ENCODE measurements around the gene USP40.

Gene USP40

DNA sequence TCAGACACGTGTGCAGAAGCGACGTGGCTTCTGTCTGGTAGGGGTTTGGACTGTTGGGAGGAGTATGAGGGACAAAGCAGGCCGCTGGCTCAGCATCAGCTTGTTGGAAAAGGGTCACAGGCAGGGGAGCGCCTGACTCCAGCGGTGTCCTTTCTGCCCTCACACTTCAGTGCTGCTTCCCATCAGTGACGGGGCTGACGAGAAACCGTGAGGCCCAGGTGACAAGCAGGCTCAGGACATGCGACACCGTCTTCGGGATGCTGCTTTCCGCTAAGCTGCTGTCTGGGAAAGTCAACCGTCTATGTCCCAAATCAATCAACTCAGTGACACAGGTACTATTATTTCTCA, 90.5 kb downstream of the USP40 start:
- no peak for DNase-seq (ENCODE audit: low read depth in 2 of 2)

DNA sequence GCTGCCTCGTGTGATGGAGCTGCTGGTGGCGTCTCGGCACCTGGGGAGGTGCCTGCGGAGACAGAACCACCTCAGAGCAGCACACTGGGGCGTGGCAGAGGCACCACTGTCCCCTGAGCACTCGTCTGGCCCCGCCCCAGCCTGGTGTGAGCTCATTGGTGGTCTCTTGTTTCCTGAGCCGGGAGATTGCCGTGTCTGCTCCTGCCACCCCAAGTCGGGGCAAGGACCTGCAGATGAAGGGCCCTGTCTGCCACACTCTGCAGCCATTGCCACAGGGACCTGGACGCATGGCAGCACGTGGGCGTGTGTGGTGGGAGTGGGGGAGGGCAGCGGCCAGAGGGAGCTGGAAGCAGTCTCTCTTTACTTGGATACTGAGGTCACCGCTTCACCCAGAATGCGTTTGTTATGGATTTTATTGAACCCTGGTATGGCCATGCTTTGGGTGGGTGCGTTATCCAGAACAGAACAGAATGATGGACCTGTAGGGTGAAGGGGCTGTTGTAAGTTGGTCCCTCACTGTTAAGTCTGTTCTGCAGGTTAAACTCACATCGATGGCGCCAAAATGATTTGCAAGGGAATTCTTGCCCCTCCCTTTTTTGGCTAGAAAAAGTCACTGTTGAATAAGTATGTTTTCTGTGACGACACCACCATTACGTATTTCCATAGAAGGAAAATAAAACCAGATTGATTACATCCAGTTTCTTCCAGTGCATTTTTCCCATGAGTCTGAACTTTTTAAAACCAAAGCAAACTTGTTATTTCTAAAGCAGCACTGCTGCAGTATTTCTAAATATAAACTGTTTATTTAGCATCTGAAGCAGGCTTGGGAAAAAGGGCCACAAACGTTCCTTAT, 92.0 kb downstream of the USP40 start:
- no peak for DNase-seq (ENCODE audit: low read depth in 2 of 2)

DNA sequence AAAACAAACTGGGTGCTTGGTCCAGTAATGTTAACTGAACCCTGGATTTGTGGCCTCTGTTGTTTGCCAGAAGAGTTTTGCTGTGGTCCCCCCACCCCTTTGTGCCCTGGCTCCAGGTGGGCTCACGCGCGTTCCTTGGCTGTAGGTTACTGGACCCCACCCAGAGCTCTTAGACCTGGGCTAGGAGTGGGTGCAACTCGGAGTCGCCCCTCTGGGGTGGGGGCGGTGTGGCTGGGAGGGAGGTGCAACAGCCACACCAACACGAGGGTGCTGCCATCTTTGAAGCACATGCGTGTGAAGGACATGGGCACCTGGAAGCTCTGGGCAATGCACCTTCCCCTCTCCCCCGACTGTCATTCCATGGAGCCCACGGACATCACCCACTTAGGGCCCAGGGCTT, 92.7 kb downstream of the USP40 start:
- DNase-seq (ENCODE audit: low read depth in 2 of 2), result no peak

DNA sequence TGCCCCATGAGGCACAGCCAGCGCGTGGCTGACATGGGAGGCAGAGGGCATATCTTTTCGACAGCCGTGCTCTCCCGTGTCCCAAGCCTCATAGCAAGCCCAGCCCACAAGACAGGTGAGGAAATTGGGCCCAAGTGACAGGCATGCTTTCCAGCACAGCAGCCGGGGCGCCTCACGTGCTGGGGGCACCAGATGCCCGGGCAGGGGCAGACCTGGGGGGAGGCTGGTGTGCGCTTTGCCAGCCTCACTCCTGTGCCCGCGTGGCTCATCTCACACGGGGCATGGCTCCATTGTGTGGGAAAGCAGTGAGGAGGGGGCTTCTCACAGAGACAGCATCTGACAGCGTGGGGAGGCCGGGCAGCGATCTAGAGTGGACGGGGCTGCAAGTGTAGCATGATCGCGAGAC, 93.2 kb downstream of the USP40 start:
- DNase-seq (ENCODE audit: low read depth in 2 of 2), result no peak

DNA sequence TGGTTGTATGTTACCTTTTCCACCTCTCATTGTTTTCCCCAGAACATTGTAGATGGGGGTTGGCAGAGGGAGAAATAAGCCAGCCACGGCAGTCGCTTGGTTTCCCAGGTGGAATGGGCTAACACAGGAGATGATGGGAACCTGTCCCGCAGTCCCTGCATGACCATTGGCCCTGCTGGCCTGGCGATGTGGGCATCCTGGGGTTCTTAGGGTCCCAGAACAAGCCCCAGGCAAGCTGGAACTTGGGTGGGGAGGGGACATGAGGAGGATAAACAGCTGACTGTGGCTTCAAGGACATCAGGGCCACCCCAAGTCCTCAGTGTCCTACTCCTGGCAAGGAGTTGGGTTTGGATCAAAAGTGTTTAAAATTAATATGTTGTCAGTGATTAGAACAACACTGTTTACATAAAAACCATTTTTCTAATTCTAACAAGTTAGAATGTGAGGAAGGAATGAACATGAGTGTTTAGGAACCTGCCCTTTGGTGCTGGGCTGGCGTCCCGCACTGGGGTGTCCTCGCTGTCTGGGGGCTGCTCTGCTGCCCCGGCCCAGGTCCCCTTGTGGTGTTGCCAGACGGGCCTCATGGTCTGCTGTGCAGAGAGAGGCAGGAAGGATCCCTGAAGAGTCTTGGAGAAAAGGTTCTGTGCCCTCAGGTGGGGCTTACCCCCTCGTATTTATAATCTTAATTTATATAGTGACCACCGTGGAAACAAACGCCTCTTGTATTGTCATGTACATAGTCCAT, 95.1 kb downstream of the USP40 start:
- DNase-seq (ENCODE audit: low read depth in 2 of 2), result no peak

DNA sequence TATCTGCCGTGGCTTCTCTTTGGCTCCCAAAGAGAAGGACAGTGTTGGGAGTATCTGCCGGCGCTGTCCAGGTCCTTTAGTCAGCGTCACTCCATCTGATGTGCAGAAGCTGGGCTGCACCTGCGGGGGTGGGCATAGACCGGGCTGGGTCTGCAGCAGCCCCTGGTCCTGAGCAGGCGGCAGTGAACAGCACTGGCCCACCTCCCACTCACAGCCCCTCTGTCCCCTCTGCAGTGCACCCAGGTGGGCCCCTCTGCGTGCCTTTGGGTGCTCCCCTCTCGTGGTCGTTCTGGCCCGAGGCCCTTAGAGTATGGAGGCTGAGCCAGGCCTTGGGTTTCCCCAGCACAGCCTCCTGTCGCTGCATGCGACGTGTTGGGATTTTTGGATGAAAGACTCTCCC, 95.7 kb downstream of the USP40 start:
- DNase-seq (ENCODE audit: low read depth in 2 of 2), result no peak

DNA sequence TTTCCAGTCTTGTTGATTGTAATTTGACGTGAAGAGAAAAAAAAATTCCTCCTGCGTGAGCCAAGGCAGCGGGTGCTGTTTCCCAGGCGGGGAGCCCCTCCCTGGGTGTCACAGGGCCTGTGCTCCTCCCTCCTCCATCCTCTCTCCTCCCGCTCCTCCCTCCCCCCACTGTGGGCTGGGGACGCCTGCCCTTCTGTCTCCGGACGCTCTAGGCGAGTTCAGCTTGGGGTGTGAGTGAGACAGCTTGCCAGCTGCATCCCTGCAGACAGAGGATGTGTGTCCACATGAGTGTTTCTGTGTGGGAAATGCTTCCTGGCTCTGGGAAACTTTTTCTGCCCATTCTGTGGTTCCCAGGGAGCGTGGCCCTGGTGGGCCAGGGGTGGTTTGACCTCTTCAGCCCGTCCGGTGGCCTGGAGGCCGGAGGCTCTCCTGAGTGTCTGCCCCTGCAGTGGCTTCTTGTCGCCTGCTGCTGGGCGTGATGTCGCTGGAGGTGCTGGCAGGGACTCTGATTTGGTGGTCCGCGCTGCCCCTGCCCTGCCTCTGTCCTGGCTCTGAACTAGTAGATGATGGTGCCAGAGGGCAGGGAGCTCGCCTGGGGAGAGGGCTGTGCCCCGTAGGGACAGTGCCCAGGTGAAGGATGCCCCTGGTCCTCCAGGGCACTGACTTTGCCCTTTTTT, 96.4 kb downstream of the USP40 start:
- no peak for DNase-seq (ENCODE audit: low read depth in 2 of 2)

DNA sequence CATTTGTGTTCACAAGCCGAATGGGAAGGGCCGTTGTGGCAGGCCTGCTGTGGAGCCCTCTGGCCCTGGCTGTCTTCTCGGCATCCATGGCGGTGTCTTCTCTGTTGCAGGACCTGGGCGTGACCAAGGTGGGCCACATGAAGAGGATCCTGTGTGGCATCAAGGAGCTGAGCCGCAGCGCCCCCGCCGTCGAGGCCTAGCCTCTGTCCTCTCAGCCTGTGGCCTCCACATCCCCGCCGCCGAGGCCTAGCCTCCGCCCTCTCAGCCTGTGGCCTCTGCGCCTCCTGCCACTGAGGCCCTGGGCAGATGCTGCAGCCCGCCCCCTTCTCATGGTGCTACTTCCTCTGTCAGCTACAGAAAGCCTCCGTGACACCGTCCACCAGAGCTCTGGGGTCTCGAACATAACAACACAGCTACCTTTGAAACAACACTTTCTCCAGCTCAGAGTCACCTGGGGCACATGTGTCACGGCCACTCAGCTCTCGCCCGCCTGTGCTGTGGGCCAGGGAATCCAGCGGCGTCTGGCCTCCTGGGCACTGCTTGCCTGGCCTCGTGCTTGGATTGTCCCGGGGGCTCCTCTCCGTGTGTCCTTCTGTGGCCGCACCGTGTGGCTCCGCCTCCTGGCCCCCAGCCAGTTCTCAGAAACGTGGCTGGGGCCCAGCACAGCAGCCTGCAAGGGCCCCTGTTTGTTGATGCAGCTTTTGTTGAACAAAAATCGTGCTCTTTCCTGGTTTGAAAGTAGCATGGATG, 97.1 kb downstream of the USP40 start:
- no peak for DNase-seq (ENCODE audit: low read depth in 2 of 2)

DNA sequence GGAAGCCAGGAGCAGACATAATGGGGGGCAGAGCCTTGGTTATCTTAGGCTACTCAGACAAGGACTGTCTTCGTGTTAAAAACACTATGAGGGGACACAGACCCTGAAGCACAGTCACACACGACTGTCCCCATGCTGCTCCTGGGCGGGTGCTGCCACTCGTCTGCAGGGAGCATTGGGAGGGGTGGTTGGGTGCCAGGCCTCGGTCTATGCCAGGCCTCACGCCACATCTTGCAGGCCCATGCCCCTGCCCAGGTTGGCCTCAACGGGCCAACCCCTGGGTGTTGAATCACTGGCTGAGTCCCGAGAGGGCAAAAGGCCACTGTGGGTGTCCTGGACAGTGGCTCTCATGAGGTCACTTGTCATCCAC, 97.9 kb downstream of the USP40 start:
- no peak for DNase-seq (ENCODE audit: low read depth in 2 of 2)

DNA sequence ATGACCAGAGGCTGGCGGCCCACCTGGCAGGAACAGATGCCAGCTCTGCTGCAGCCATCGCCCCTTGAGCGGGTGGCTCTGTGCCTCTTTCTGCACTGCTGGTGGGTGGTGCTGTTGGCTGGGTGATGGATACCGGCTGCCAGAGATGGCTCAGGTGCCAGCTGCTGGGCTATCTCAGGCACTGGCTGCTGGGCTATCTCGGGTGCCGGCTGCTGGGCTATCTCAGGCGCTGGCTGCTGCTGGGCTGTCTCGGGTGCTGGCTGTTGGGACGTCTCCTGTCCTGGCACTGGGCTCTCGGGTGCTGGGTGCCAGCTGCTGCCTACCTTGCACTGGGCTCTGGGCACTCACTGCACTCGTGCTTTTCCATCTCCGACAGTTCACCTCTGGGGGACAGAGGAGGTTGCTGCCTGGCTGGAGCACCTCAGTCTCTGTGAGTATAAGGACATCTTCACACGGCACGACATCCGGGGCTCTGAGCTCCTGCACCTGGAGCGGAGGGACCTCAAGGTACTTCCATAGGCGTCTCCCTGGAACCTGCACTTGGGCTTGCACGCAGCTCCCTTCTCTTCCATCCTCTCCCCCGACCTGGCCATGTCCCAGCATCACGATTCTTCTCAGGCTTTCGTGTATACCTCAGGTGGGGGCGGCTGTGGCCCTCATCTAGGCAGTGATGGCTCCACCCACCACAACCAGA, 98.4 kb downstream of the USP40 start:
- no peak for DNase-seq (ENCODE audit: low read depth in 2 of 2)

DNA sequence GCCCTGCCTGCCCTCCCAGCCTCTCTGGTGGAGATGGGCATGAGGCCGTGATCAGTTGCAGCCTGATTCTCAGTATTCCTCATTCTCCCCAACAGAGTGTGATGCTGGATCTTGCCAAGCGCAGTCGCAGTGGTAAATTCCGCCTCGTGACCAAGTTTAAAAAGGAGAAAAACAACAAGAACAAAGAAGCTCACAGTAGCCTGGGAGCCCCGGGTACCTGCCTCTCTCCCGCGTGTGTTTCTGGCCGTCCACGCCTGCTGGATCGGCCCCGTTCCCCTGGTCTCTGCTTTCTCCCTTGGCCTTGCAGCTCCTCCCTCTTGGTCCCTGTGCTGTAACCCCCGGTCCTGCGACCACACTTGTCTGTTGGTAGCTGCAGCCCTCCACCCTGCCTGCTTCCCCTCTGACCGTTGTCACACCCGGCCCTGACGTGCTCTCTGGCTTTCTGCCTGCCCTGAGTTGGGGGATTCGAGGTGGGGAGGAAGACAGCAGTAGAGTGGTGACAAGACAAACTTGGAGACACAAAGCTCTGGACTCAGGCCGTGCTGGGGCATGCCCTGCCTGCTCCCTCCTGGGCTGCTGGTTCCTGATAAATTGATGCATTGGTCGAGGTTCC, 99.5 kb downstream of the USP40 start:
- DNase-seq (ENCODE audit: low read depth in 2 of 2), result no peak

DNA sequence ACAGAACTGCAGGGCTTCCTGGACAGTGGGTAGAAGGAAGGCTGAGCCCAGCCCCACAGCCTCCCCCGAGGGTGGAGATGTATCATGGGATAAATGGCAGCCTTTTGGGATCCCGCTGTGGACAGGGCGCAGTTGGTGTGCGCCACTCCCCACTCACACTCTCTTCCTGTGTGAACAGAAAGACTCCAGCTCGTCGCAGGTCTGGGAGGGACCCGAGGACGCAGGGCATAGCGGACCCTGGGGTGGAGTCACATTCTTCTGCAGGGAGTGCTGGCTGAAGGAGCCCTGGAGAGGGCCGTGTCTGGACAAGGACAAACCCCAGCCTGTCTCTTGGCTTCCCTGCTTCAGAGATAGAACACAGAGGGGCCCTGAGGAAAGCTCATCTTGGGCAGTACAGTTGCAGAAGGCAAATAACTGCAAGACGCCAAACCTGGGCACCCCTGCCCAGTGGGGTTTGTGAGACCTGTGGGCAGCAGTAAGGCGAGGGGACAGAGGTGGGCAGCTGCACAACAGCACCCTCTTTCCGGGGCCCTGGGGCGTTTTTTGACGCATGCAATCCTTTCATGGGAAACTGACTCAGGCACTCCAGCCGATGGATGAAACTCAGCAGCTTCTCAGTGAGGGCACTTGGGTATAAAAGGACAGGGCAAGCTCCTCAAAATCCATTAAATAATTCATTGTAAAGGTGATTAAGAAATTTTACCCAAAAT, 101.9 kb downstream of the USP40 start:
- no peak for DNase-seq (ENCODE audit: low read depth in 2 of 2)

GRCh38 chr2:233464056-233464455, 102.5 kb downstream of the USP40 start:
- DNase-seq (ENCODE audit: low read depth in 2 of 2), result no peak

- DNase-seq (ENCODE audit: low read depth in 2 of 2), result no peak
Observed at GRCh38 chr2:233463586-233463985, 103.0 kb downstream of the USP40 start.

GRCh38 chr2:233462826-233463470, 103.6 kb downstream of the USP40 start:
- no peak for DNase-seq (ENCODE audit: low read depth in 2 of 2)

DNA sequence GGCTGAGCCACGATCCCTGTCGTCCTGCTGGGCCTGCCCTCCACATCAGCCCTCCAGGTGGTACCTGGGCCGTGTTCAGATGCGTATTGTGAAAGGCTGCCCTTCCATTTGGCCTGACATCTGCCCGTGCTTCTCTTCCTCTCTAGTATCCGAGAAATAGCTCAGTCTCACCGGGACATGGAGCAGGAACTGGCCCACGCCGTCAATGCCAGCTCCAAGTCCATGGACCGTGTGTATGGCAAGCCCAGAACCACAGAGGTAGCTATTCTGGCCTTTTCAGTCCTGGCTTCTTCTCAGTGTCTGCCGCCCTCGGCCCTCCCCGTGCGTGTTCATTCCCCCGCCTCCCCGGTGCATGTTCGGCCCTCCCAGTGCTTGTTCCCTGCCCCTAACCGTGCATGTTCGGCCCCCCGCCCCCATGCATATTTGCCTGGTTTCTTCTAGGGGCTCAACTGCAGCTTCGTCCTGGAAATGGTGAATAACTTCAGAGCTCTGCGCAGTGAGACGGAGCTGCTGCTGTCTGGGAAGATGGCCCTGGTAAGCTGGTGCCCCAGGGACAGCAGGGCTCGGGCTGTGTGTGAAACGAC, 104.3 kb downstream of the USP40 start:
- no peak for DNase-seq (ENCODE audit: low read depth in 2 of 2)

GRCh38 chr2:233461481-233461891, 105.1 kb downstream of the USP40 start:
- DNase-seq (ENCODE audit: low read depth in 2 of 2), result no peak

DNA sequence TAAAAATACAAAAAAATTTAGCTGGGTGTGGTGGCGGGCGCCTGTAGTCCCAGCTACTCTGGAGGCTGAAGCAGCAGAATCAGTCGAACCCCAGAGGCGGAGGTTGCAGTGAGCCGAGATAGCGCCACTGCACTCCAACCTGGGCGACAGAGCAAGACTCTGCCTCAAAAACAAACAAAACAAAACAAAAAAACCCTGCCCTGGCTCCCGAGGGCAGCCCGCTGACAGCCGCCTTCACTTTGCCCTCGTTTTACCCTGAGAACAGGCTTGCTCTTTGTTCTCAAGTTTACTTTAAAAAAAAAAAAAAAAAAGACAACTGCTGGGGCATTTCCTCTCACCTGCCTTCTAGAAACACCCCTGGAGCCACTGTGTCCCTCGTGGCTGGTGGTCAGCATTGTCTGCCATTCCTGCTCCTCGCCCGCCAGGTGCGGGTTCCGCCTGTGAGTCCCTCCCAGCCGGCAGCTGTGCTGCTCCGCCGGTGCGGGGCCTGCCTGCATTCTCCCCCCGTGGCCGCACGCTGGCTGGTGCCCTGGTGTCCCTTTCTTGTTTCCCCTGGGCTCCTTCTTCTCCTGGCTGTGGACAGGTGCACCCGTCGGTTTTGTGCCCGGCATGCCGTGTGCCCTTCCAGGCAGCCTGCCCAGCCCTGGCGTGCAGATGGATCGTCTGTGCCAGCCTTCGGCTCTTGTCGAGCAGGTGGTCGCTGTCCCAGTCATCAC, 105.7 kb downstream of the USP40 start:
- no peak for DNase-seq (ENCODE audit: low read depth in 2 of 2)

DNA sequence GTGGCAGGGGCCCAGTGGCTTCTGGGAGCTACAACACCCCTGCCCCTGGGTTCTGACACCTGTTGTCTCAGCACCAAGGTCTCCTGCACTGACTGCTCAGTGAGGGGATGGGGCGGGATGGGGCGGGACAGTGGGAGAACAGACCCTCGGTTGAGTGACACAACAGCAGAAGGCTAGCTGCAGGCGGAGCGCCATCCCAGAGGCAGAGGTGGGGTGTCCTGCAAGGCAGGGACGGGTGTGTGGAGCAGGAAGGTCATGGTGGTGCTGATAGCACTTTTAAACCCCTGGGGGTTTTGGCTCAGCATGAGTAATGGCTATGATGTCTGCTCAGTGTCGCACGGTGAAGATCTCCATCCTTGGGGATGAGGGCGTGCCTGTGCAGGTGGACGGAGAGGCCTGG, 107.2 kb downstream of the USP40 start:
- no peak for DNase-seq (ENCODE audit: low read depth in 2 of 2)

All from fibroblast of skin of left biceps (primary cell).